Measurements from ENCODE around the gene TASOR2.

The TASOR2 gene

DNA sequence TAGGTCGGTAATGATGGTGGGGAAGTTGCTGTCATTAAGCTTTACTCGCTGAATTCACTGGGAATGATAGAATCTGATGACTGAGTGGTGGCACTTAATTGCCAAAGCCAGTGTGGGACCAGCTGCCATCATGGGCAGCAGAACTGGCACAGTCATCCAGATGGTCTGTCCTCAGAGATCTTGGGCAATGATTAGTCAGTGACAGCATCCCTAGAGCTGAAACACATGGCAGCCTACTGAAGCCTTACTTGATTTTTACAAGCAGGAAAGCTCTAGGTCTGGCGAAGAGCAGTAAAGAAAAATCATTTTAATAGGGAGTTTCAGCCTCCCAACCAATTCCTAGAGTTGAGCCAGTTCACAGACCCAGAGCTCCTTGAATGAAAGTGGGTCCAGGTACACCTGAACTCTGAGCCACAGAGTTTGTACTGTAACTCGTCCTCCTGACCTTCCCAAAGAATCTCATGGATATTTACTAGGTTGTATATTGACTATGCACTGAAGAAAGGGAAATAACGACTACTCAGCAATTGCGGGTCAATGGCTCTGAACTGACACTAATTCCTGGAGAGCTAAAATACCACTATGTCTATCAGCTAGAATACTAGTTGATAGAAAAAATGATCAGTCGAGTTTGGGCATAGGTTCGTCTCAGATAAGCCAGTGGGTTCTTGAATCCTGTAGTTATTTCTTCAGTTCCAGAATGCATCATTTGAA is 13.8 kb upstream of the TASOR2 start:
- Histone ChIP-seq H3K36me3 (ENCODE audit: control insufficient read depth, insufficient read depth, low read length) (no peaks in the 10 kb centered on the region), H3K27ac (no peak overlapping the region), H3K9me3 (ENCODE audit: control insufficient read depth, low read length) (no peaks in the 10 kb centered on the region), H3K9ac (no peak overlapping the region), H3K4me1 (peaks cover 5% of the 10 kb centered on the region), H3K79me2 (peaks cover 4% of the 10 kb centered on the region), H3K4me3 (ENCODE audit: low read depth, low read length) (no peak overlapping the region), H2AFZ (no peak overlapping the region), H3K27me3 (ENCODE audit: control insufficient read depth, insufficient read depth, low read length) (no peaks in the 10 kb centered on the region), H3K4me2 (ENCODE audit: low read length) (no peak overlapping the region)
- TF ChIP-seq, protein P1, sequence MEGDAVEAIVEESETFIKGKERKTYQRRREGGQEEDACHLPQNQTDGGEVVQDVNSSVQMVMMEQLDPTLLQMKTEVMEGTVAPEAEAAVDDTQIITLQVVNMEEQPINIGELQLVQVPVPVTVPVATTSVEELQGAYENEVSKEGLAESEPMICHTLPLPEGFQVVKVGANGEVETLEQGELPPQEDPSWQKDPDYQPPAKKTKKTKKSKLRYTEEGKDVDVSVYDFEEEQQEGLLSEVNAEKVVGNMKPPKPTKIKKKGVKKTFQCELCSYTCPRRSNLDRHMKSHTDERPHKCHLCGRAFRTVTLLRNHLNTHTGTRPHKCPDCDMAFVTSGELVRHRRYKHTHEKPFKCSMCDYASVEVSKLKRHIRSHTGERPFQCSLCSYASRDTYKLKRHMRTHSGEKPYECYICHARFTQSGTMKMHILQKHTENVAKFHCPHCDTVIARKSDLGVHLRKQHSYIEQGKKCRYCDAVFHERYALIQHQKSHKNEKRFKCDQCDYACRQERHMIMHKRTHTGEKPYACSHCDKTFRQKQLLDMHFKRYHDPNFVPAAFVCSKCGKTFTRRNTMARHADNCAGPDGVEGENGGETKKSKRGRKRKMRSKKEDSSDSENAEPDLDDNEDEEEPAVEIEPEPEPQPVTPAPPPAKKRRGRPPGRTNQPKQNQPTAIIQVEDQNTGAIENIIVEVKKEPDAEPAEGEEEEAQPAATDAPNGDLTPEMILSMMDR (IDR thresholded peaks at IDR 0.05) = no peak

DNA sequence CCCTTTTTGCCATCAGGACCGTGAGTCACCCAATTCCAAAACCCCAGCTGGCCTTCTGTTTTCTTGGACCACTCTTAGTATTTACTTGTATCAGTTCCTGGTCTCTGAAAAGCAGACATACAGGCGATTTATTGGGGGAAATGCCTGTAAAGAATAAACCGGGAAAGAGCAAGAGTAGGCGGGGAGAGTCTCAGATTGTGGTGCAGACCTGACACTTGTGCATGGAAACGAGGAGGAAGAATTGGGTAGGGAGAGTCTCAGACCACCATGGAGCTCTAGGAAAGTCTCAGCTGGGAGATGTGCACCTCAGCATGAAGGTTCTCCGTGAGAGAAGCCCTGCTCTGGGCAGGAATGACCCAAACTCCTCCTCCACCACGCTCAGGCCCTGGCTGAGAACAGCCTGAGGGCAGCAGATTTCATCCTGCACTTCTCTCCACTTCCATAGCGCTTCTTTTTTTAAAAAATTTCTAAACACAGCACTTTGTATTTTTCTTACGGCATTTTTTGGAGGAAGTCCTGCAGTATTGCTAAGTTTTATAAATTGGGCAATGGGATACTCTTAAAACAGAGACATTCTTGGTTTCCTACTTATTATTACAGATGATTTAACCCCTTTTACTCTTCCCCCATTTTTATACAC is 6.1 kb upstream of the TASOR2 start:
- H3K27ac ChIP-seq = no peak overlapping the region
- no peaks in the 10 kb centered on the region for H3K9me3 ChIP-seq (ENCODE audit: control insufficient read depth, low read length)
- H3K36me3 ChIP-seq (ENCODE audit: control insufficient read depth, insufficient read depth, low read length) = no peaks in the 10 kb centered on the region
- no peak overlapping the region for H3K4me3 ChIP-seq (ENCODE audit: low read depth, low read length)
- no peaks in the 10 kb centered on the region for H3K79me2 ChIP-seq
- H3K27me3 ChIP-seq (ENCODE audit: control insufficient read depth, insufficient read depth, low read length) = no peaks in the 10 kb centered on the region
- TF ChIP-seq, protein P1 (IDR thresholded peaks at IDR 0.05) = no peak
- H3K9ac ChIP-seq = no peak overlapping the region
- H3K4me2 ChIP-seq (ENCODE audit: low read length) = no peak overlapping the region
- no peaks in the 10 kb centered on the region for H3K4me1 ChIP-seq
- no peak overlapping the region for H2AFZ ChIP-seq

DNA sequence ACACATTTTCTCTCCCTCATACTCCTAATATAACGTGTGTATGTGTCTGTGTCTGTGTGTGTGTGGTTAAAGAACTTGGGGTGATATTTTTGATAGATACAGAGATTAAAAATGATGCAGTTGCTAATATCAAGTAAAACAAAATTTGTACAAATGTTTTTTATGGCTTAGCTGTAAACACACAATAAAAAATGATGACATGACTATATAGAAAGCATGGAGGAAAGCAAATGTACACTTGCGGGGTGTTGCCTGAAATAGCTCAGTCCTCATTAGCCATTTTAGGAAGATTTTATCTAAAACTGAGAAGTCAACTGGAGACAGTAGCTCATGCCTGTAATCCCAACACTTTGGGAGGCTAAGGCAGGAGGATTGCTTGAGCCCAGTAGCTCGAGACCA is 5.6 kb upstream of the TASOR2 start:
- Histone ChIP-seq H3K27ac (no peak overlapping the region), H3K9ac (no peak overlapping the region), H3K79me2 (no peaks in the 10 kb centered on the region), H3K4me3 (ENCODE audit: low read depth, low read length) (no peak overlapping the region), H3K4me1 (peaks cover 2% of the 10 kb centered on the region), H2AFZ (no peak overlapping the region), H3K4me2 (ENCODE audit: low read length) (no peak overlapping the region), H3K27me3 (ENCODE audit: control insufficient read depth, insufficient read depth, low read length) (no peaks in the 10 kb centered on the region), H3K9me3 (ENCODE audit: control insufficient read depth, low read length) (no peaks in the 10 kb centered on the region), H3K36me3 (ENCODE audit: control insufficient read depth, insufficient read depth, low read length) (no peaks in the 10 kb centered on the region)
- TF ChIP-seq, protein P1 (IDR thresholded peaks at IDR 0.05) = no peak

DNA sequence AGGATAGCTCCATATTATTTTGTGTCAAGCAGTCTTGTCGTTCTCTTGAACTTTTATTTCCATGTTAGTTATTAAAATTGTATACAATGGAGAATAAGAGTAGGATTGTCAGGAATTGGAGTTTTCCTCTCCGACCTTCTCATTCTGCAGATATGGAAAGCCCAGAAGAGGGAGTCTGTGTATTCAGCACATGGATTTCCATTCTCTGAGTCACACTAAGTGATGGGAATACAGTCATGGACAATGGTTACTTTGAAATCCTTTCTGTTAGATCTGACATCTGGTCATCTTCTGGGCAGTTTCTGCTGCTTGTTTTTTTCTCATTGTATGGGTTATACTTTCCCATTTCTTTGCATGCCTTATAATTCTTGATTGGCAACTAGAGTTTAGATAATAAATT is 5.0 kb upstream of the TASOR2 start:
- peaks cover 4% of the 10 kb centered on the region for H3K4me1 ChIP-seq
- H3K36me3 ChIP-seq (ENCODE audit: control insufficient read depth, insufficient read depth, low read length) = no peaks in the 10 kb centered on the region
- no peak overlapping the region for H3K4me3 ChIP-seq (ENCODE audit: low read depth, low read length)
- H3K9ac ChIP-seq = no peak overlapping the region
- no peaks in the 10 kb centered on the region for H3K9me3 ChIP-seq (ENCODE audit: control insufficient read depth, low read length)
- H3K27me3 ChIP-seq (ENCODE audit: control insufficient read depth, insufficient read depth, low read length) = no peaks in the 10 kb centered on the region
- no peak overlapping the region for H3K4me2 ChIP-seq (ENCODE audit: low read length)
- H3K27ac ChIP-seq = no peak overlapping the region
- H3K79me2 ChIP-seq = no peaks in the 10 kb centered on the region
- TF ChIP-seq, protein P1 (IDR thresholded peaks at IDR 0.05) = no peak
- no peak overlapping the region for H2AFZ ChIP-seq

DNA sequence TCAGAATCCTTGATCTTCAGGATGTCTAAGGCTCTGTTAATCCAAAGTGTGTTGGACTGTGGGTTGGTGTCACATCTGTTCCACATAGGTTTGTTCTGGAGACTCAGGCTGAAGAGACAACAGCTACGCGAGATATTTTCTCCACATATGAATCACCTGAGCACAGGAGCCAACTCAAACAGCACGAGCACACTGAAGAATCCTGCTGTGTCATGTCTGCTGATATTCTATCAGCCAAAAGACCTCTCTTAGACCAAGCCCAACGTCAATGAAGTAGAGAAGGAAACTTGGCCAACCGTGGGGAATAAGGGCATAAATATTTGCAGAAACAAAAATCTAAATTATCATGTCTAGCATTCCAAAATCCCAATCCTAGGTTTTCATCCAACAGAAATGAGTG is 2.7 kb upstream of the TASOR2 start:
- H3K9me3 ChIP-seq (ENCODE audit: control insufficient read depth, low read length) = no peaks in the 10 kb centered on the region
- no peaks in the 10 kb centered on the region for H3K36me3 ChIP-seq (ENCODE audit: control insufficient read depth, insufficient read depth, low read length)
- no peak overlapping the region for H3K4me2 ChIP-seq (ENCODE audit: low read length)
- peaks cover 3% of the 10 kb centered on the region for H3K79me2 ChIP-seq
- H3K9ac ChIP-seq = no peak overlapping the region
- H3K27me3 ChIP-seq (ENCODE audit: control insufficient read depth, insufficient read depth, low read length) = no peaks in the 10 kb centered on the region
- H3K4me1 ChIP-seq = peaks cover 4% of the 10 kb centered on the region
- no peak overlapping the region for H3K4me3 ChIP-seq (ENCODE audit: low read depth, low read length)
- no peak overlapping the region for H2AFZ ChIP-seq
- no peak overlapping the region for H3K27ac ChIP-seq
- TF ChIP-seq, protein P1 (IDR thresholded peaks at IDR 0.05) = no peak

Measured in parathyroid adenoma (tissue), 2 donors.